NCI-H446 (cell line): Measurements from ENCODE around the gene IQSEC3.

Experiments
- DNase-seq, 2 experiments: peaks; one replicate each; lab custom pipeline; 2025; lab: John Stamatoyannopoulos, UW

The IQSEC3 gene

GRCh38 chr12:138898-139534, 72.4 kb downstream of the IQSEC3 start:
- DNase-seq, result no peak

- no peak for DNase-seq
Observed at GRCh38 chr12:139585-139984, 73.0 kb downstream of the IQSEC3 start.

- no peak for DNase-seq
Observed at GRCh38 chr12:140162-140561, 73.6 kb downstream of the IQSEC3 start.

GRCh38 chr12:143964-144649, 77.5 kb downstream of the IQSEC3 start:
- no peak for DNase-seq

GRCh38 chr12:144650-145284, 78.2 kb downstream of the IQSEC3 start:
- no peak for DNase-seq

- DNase-seq, result no peak
Observed at GRCh38 chr12:145369-145960, 78.9 kb downstream of the IQSEC3 start.

- DNase-seq, result no peak
Observed at GRCh38 chr12:147242-147641, 80.7 kb downstream of the IQSEC3 start.

- no peak for DNase-seq
Observed at GRCh38 chr12:148676-149416, 82.3 kb downstream of the IQSEC3 start.

- DNase-seq, result no peak
Observed at GRCh38 chr12:151579-151978, 85.0 kb downstream of the IQSEC3 start.

- DNase-seq, result no peak
Observed at GRCh38 chr12:152440-152839, 85.9 kb downstream of the IQSEC3 start.

GRCh38 chr12:153080-153746, 86.6 kb downstream of the IQSEC3 start:
- no peak for DNase-seq

- no peak for DNase-seq
Observed at GRCh38 chr12:154058-154457, 87.5 kb downstream of the IQSEC3 start.

- DNase-seq, result no peak
Observed at GRCh38 chr12:155006-155405, 88.4 kb downstream of the IQSEC3 start.

- no peak for DNase-seq
Observed at GRCh38 chr12:155646-156045, 89.1 kb downstream of the IQSEC3 start.

- DNase-seq, result no peak
Observed at GRCh38 chr12:156945-157344, 90.4 kb downstream of the IQSEC3 start.

- DNase-seq, result no peak
Observed at GRCh38 chr12:157644-158043, 91.1 kb downstream of the IQSEC3 start.

GRCh38 chr12:159156-159782, 92.7 kb downstream of the IQSEC3 start:
- no peak for DNase-seq

GRCh38 chr12:160858-161257, 94.3 kb downstream of the IQSEC3 start:
- DNase-seq, result no peak

- no peak for DNase-seq
Observed at GRCh38 chr12:161823-162222, 95.3 kb downstream of the IQSEC3 start.

GRCh38 chr12:162467-163307, 96.1 kb downstream of the IQSEC3 start:
- DNase-seq, result no peak
